DND-41 (cell line): Measurements from ENCODE around the gene KCP.

ENCODE experiments used
- EZH2 ChIP-seq: IDR thresholded peaks from 3 replicates; pipeline ENCODE4 v1.6.1; 2012; ENCODE audit warnings: borderline replicate concordance, low read depth, mild to moderate bottlenecking, moderate library complexity, low read length, inconsistent platforms; ENCODE audit not compliant: severe bottlenecking
- TF ChIP-seq, protein P1 (sequence below): IDR thresholded peaks from 2 replicates; pipeline ENCODE4 v1.5.1; 2012; ENCODE audit warnings: borderline replicate concordance, low read length, moderate library complexity, mild to moderate bottlenecking; ENCODE audit not compliant: poor library complexity, severe bottlenecking; ENCODE audit errors: extremely low read depth

- TF ChIP-seq, protein P1, sequence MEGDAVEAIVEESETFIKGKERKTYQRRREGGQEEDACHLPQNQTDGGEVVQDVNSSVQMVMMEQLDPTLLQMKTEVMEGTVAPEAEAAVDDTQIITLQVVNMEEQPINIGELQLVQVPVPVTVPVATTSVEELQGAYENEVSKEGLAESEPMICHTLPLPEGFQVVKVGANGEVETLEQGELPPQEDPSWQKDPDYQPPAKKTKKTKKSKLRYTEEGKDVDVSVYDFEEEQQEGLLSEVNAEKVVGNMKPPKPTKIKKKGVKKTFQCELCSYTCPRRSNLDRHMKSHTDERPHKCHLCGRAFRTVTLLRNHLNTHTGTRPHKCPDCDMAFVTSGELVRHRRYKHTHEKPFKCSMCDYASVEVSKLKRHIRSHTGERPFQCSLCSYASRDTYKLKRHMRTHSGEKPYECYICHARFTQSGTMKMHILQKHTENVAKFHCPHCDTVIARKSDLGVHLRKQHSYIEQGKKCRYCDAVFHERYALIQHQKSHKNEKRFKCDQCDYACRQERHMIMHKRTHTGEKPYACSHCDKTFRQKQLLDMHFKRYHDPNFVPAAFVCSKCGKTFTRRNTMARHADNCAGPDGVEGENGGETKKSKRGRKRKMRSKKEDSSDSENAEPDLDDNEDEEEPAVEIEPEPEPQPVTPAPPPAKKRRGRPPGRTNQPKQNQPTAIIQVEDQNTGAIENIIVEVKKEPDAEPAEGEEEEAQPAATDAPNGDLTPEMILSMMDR, result no peak
- no peak for TF ChIP-seq EZH2
These were observed 51.0 kb downstream of the KCP start for GRCh38 chr7:128859232-128860157.
